Measurements from ENCODE around the gene CYTH1. TPM values are rescaled to one million over a fixed set of nuclear protein-coding genes. Genes with fewer than 3 reads are reported as not detected.

Gene CYTH1, protein sequence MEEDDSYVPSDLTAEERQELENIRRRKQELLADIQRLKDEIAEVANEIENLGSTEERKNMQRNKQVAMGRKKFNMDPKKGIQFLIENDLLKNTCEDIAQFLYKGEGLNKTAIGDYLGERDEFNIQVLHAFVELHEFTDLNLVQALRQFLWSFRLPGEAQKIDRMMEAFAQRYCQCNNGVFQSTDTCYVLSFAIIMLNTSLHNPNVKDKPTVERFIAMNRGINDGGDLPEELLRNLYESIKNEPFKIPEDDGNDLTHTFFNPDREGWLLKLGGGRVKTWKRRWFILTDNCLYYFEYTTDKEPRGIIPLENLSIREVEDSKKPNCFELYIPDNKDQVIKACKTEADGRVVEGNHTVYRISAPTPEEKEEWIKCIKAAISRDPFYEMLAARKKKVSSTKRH
- 28.6 TPM for polyA plus RNA-seq (ENCODE audit: insufficient read length)
- long read RNA-seq, donor 1, full-length matches to known transcripts, result 25 of 30 reads
- long read RNA-seq, donor 1, partial matches to known transcripts, result 5 of 30 reads
- long read RNA-seq, donor 1, other reads (novel, unspliced or antisense), result 0 of 30 reads
- long read RNA-seq, donor 2, full-length matches to known transcripts, result 9 of 9 reads
- long read RNA-seq, donor 2, partial matches to known transcripts, result 0 of 9 reads
- long read RNA-seq, donor 2, other reads (novel, unspliced or antisense), result 0 of 9 reads
- long read RNA-seq, donor 3, full-length matches to known transcripts, result 11 of 11 reads
- long read RNA-seq, donor 3, partial matches to known transcripts, result 0 of 11 reads
- long read RNA-seq, donor 3, other reads (novel, unspliced or antisense), result 0 of 11 reads
- long read RNA-seq, donor 4, full-length matches to known transcripts, result 2 of 2 reads
- long read RNA-seq, donor 4, partial matches to known transcripts, result 0 of 2 reads
- long read RNA-seq, donor 4, other reads (novel, unspliced or antisense), result 0 of 2 reads
- long read RNA-seq, donor 5, full-length matches to known transcripts, result 6 of 6 reads
- long read RNA-seq, donor 5, partial matches to known transcripts, result 0 of 6 reads
- long read RNA-seq, donor 5, other reads (novel, unspliced or antisense), result 0 of 6 reads
- long read RNA-seq, donor 6, full-length matches to known transcripts, result 7 of 7 reads
- long read RNA-seq, donor 6, partial matches to known transcripts, result 0 of 7 reads
- long read RNA-seq, donor 6, other reads (novel, unspliced or antisense), result 0 of 7 reads
- long read RNA-seq, donor 7, full-length matches to known transcripts, result 24 of 24 reads
- long read RNA-seq, donor 7, partial matches to known transcripts, result 0 of 24 reads
- long read RNA-seq, donor 7, other reads (novel, unspliced or antisense), result 0 of 24 reads
- long read RNA-seq, donor 8, full-length matches to known transcripts, result 6 of 6 reads
- long read RNA-seq, donor 8, partial matches to known transcripts, result 0 of 6 reads
- long read RNA-seq, donor 8, other reads (novel, unspliced or antisense), result 0 of 6 reads

DNA sequence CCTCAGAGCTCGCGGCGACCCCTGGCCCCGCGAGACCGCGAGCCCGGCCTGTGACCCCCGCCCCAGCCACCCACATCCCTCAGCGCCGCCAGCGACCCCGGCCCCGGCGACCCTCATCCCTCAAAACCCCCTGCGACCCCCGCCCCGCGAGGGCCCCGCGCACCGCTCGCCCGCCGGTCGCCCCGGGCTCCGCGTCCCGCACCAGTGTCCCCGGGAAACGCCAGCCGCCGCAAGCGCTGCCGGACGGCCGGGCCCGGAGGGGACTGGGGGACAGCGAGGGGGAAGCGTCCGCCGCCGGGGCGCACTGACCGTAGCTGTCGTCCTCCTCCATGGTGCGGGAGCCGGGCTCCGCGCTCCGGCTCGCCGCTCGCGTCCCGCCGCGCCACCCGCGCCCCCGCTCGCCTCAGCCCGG is at the start of gene CYTH1:
Gene CYTH1 (minus strand): TSS at position 381 of the 412 bp plus-strand sequence. CDS start 50 bp downstream, at position 331.
- DNase-seq, result no peak

DNA sequence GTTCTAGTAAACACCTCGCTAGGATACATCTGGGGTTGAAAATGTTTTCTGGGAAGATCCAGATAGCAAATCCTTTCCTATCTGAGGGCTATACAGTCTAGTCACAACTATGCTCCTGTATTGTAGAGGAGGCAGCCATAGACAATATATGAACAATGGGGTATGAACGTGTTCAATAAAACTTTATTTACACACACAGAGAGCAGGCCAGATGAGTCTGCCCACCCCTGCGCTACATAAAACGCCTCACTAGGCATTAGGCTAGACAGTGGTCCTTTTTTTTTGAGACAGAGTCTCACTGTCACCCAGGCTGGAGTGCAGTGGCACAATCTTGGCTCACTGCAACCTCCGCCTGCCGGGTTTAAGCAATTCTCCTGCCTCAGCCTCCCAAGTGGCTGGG is 47.4 kb upstream of the CYTH1 start:
- no peak for DNase-seq

DNA sequence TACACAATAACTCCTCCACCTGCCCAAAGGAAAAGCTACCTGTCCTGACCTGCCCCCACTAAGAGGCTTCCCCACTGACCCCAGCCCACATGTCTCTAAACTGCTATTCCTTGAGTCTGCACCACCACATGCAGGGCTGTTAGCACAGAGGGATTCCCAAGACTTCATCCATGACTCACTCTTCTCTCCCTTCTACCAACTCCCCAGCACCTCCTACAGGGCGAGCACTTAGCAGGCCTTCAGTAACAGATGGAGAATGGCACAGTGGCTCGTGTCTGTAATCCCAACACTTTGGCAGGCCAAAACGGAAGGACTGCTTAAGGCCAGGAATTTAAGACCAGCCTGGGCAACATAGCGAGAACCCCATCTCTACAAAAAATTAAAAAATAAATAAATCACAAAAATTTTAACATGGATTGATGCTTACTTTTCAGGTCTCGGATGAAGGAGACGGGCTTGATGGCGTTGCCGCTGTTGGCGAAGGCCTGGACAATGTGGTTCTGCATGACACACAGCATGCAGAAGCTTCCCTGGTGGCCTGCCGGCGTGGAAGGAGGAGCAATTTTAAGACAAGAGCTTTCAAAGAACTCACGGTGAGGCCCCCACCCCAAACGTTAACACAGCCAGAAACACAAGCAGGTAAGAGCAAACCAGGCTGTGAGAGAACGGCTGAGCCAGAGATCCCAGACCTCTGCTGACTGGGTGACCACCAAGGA is 46.6 kb upstream of the CYTH1 start:
- no peak for DNase-seq

- DNase-seq, result no peak
Observed at GRCh38 chr17:78826836-78827509, 44.9 kb upstream of the CYTH1 start.

GRCh38 chr17:78826421-78826820 is 44.3 kb upstream of the CYTH1 start:
- DNase-seq, result no peak

GRCh38 chr17:78825696-78826095 is 43.6 kb upstream of the CYTH1 start:
- no peak for DNase-seq

GRCh38 chr17:78824240-78824639 is 42.2 kb upstream of the CYTH1 start:
- no peak for DNase-seq

GRCh38 chr17:78823282-78824046 is 41.4 kb upstream of the CYTH1 start:
- DNase-seq, result no peak

DNA sequence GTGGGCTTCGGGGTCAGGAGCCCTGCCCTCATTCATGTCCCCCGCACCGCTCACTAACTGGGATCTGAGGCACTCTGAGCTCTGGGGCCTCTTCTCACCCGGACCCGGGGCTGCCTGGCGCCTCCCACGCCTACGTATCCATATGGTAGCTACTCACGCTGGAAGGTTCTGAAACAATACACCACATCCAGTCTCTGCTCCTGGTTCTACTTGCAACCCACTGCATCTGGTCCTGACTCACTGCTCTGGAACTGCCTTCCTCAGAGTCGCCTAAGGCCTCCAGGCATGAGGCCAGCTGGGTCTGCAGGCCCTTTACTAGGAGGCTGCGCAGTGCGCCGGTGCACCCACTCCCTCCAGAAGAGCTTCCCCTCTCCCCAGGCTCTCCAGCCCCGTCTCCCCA is 40.5 kb upstream of the CYTH1 start:
- no peak for DNase-seq

GRCh38 chr17:78821961-78822360 is 39.9 kb upstream of the CYTH1 start:
- DNase-seq, result no peak

GRCh38 chr17:78820841-78821240 is 38.8 kb upstream of the CYTH1 start:
- no peak for DNase-seq

- DNase-seq, result no peak
Observed at GRCh38 chr17:78819806-78820792, 38.0 kb upstream of the CYTH1 start.

DNA sequence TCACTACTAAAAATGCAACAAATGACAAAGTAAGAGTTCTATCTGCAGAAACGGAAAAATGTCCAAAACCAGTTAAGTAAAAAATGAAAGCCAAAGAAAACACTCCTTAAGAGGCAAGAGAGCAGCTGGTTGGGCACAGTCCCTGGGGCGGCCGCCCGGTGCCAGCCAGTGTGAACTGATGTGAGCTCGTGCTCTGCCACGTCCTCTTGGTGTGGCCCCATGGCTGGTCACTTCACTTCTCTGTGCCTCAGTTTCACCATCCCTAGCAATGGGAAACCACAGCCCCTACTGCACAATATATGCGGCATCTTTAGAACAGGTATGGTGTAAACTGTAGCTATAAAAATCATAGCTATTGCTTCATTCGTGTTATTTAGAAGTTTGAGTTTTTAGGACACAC is 37.3 kb upstream of the CYTH1 start:
- no peak for DNase-seq

DNA sequence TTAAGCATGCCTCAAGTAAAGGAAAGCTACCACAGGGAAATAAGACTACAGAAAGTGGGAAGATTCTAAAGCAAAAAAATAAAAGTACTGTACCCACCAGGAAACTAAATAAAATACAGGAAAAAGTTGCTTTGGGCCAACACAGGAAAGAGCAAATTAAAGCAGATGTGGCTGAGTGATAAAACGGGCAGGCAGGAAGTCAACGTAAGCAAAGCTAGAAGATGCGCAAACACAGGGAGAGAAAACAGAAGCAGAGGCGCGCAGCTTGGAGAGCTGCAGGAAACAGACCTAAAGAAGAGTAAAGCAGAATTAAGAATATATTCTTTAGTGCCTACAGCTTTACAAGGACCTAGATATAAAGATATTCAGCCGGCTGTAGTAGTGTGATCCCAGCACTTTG is 36.9 kb upstream of the CYTH1 start:
- DNase-seq, result no peak

- no peak for DNase-seq
Observed at GRCh38 chr17:78818152-78818846, 36.2 kb upstream of the CYTH1 start.

GRCh38 chr17:78817123-78817522 is 35.0 kb upstream of the CYTH1 start:
- DNase-seq, result no peak

GRCh38 chr17:78815696-78816095 is 33.6 kb upstream of the CYTH1 start:
- DNase-seq, result no peak

- no peak for DNase-seq
Observed at GRCh38 chr17:78812855-78813254, 30.8 kb upstream of the CYTH1 start.

Measured in left kidney (tissue), 8 donors.